CD4-positive, alpha-beta T cell (primary cell): ENCODE results near the gene CFAP141. TPM values are rescaled to one million over a fixed set of nuclear protein-coding genes. Genes with fewer than 3 reads are reported as not detected.

Experiments
- ATAC-seq: fragments of 200-7000 bp; cut with Tn5 transposase; one replicate; pipeline ENCODE4 v1.10.0; 2022; ENCODE audit warnings: mild to moderate bottlenecking; ENCODE audit not compliant: poor library complexity
- CTCF ChIA-PET: fragments of 350-600 bp; sonication (Branson Sonifier 250); formaldehyde crosslinking; loops from one replicate; lab custom pipeline; 2021; ENCODE audit warnings: antibody characterized with exemption, inconsistent platforms; lab: Charles Lee
- POLR2A ChIA-PET: fragments of 350-600 bp; sonication (Branson Sonifier 250); formaldehyde crosslinking; loops from one replicate; lab custom pipeline; 2021; ENCODE audit warnings: antibody characterized with exemption, inconsistent platforms; lab: Charles Lee
- DNase-seq, 14 experiments: peaks; one replicate each; pipeline ENCODE4 v3.0.0-alpha.2; 2013 to 2020; ENCODE audit warnings: mixed read lengths in 2 of 14
- H3K27ac ChIP-seq, 2 donors: one replicate each; pipeline versions ENCODE4 v1.5.1 to v1.7.0; 2013; ENCODE audit warnings: low read length in 2 of 2, low read depth in 1 of 2, mild to moderate bottlenecking in 1 of 2
- H3K27me3 ChIP-seq, 2 experiments: 1 replicate in 1 of 2; 2 replicates in 1 of 2; pipeline versions ENCODE4 v1.6.1 to v1.7.0; 2013; ENCODE audit warnings: low read length in 2 of 2, control low read depth in 1 of 2, mild to moderate bottlenecking in 1 of 2, moderate library complexity in 1 of 2; ENCODE audit not compliant: insufficient read depth in 2 of 2, control insufficient read depth in 1 of 2
- H3K36me3 ChIP-seq: one replicate; pipeline ENCODE4 v1.6.1; 2013; ENCODE audit warnings: low read length, control low read depth; ENCODE audit not compliant: insufficient read depth
- H3K4me1 ChIP-seq: one replicate; pipeline ENCODE4 v1.6.1; 2013; ENCODE audit warnings: low read length, control low read depth; ENCODE audit not compliant: insufficient read depth
- H3K4me3 ChIP-seq: one replicate; pipeline ENCODE4 v1.5.1; 2013; ENCODE audit warnings: mild to moderate bottlenecking, low read length, moderate library complexity
- H3K9me3 ChIP-seq, 2 experiments: 1 replicate in 1 of 2; 2 replicates in 1 of 2; pipeline versions ENCODE4 v1.6.1 to v1.7.0; 2013; ENCODE audit warnings: low read length in 2 of 2, mild to moderate bottlenecking in 2 of 2, control low read depth in 1 of 2, moderate library complexity in 1 of 2; ENCODE audit not compliant: control insufficient read depth in 1 of 2, insufficient read depth in 1 of 2
- H3K27ac Mint-ChIP-seq: one replicate; pipeline ENCODE4 v1.8.0; 2020; ENCODE audit warnings: mixed read lengths
- H3K27me3 Mint-ChIP-seq: one replicate; pipeline ENCODE4 v1.8.0; 2021; ENCODE audit warnings: mixed read lengths
- H3K36me3 Mint-ChIP-seq: one replicate; pipeline ENCODE4 v1.8.0; 2021; ENCODE audit warnings: low read depth, mixed read lengths
- H3K4me1 Mint-ChIP-seq: one replicate; pipeline ENCODE4 v1.8.0; 2021; ENCODE audit warnings: low read depth, mixed read lengths
- H3K4me3 Mint-ChIP-seq: one replicate; pipeline ENCODE4 v1.8.0; 2020; ENCODE audit warnings: mild to moderate bottlenecking, mixed read lengths
- H3K9me3 Mint-ChIP-seq: one replicate; pipeline ENCODE4 v1.8.0; 2020; ENCODE audit warnings: mixed read lengths
- CTCF ChIP-seq: fragments of 200-600 bp; IDR thresholded peaks from one replicate; pipeline ENCODE4 v1.8.0; 2022; ENCODE audit warnings: antibody characterized with exemption, mild to moderate bottlenecking
- intact Hi-C, 2 experiments: fragments of 100-400 bp; cut with DNase I in 1 of 2; cut with micrococcal nuclease in 1 of 2; formaldehyde crosslinking; loops; one replicate each; pipeline versions ENCODE4 v1.15.1 to v1.9.0; 2023 to 2025; cut with DNase I, micrococcal nuclease
- total RNA-seq, 174 experiments: library from RNA in 2 of 174; stranded (reverse) in 2 of 174; gene quantifications; one replicate each; pipeline ENCODE4 v1.2.3 and lab custom pipeline; 2021 to 2026

CFAP141 gene
- total RNA-seq, 2 experiments from 2014 or later: not detected

GRCh38 chr1:154225370-154225769 lies 19.2 kb upstream of the CFAP141 start:
- peaks cover 9% of the 10 kb centered on the region for H3K4me1 ChIP-seq
- no peaks in the 10 kb centered on the region for H3K27me3 Mint-ChIP-seq
- H3K27ac ChIP-seq: no peak overlapping the region
- H3K9me3 ChIP-seq: no peaks in the 10 kb centered on the region
- CTCF ChIA-PET: interaction anchor here (0.6 kb wide), 1 partner anchor 48 kb away, joined by 3 read pairs; no protein-coding TSS in a partner anchor
- H3K27ac Mint-ChIP-seq: peak overlapping the region; percentile 93
- H3K36me3 Mint-ChIP-seq: peaks cover 80% of the 10 kb centered on the region
- DNase-seq: no peak
- no peaks in the 10 kb centered on the region for H3K27me3 ChIP-seq
- H3K36me3 ChIP-seq: peaks cover 54% of the 10 kb centered on the region
- no peak overlapping the region for H3K4me3 ChIP-seq
- intact Hi-C loops: loop anchor here in 1 of 2 experiments (10.0 kb wide), 1 partner anchor 301 kb away; the partner anchor contains the start of gene GATAD2B
- ATAC-seq: no peak
- no peak for TF ChIP-seq CTCF
- H3K4me1 Mint-ChIP-seq: peaks cover 63% of the 10 kb centered on the region
- H3K4me3 Mint-ChIP-seq: peak overlapping the region; percentile 18
- POLR2A ChIA-PET: interaction anchor here (1.5 kb wide), 1 partner anchor 9 kb away, joined by 3 read pairs; no protein-coding TSS in a partner anchor
- no peaks in the 10 kb centered on the region for H3K9me3 Mint-ChIP-seq

- ChIA-PET CTCF (interaction anchor here (0.6 kb wide), 1 partner anchor 50 kb away, joined by 3 read pairs; no protein-coding TSS in a partner anchor), POLR2A (interaction anchor here (1.7 kb wide), 1 partner anchor 104 kb away, joined by 7 read pairs; no protein-coding TSS in a partner anchor)
- H3K4me3 ChIP-seq: no peak overlapping the region
- H3K4me1 ChIP-seq: peaks cover 24% of the 10 kb centered on the region
- H3K27me3 ChIP-seq: no peaks in the 10 kb centered on the region
- no peaks in the 10 kb centered on the region for H3K9me3 ChIP-seq
- Mint-ChIP-seq H3K27me3 (no peaks in the 10 kb centered on the region), H3K36me3 (peaks cover 81% of the 10 kb centered on the region), H3K4me3 (peak overlapping the region; percentile 91), H3K9me3 (no peaks in the 10 kb centered on the region), H3K4me1 (peaks cover 75% of the 10 kb centered on the region), H3K27ac (peak overlapping the region; percentile 93)
- ATAC-seq: no peak
- TF ChIP-seq CTCF: no peak
- no peak for DNase-seq
- no peak overlapping the region for H3K27ac ChIP-seq
- intact Hi-C loops: loop anchor here (5.0 to 10.0 kb wide), 5 partner anchors 66 to 496 kb away; partner anchors contain the start of genes ATP8B2 (in 1 of the 2), GATAD2B (in 1 of the 2), INTS3 (in 1 of the 2) and NUP210L (in 1 of the 2)
- peaks cover 42% of the 10 kb centered on the region for H3K36me3 ChIP-seq
Measured at GRCh38 chr1:154223621-154224020, 17.5 kb upstream of the CFAP141 start.

- Histone ChIP-seq H3K4me1 (peaks cover 29% of the 10 kb centered on the region), H3K27ac (no peak overlapping the region), H3K9me3 (no peaks in the 10 kb centered on the region), H3K36me3 (peaks cover 45% of the 10 kb centered on the region), H3K4me3 (no peak overlapping the region), H3K27me3 (no peaks in the 10 kb centered on the region)
- Mint-ChIP-seq H3K9me3 (no peaks in the 10 kb centered on the region), H3K27ac (peak overlapping the region; percentile 93), H3K36me3 (peaks cover 81% of the 10 kb centered on the region), H3K4me1 (peaks cover 82% of the 10 kb centered on the region), H3K27me3 (no peaks in the 10 kb centered on the region), H3K4me3 (peak overlapping the region; percentile 91)
- ATAC-seq (no peak), DNase-seq (no peak)
- ChIA-PET CTCF (no interaction called here), POLR2A (interaction anchor here (0.8 to 1.7 kb wide), 3 partner anchors 50 to 563 kb away, joined by 3 to 7 read pairs (median 3); no protein-coding TSS in a partner anchor)
- intact Hi-C loops: loop anchor here (5.0 to 10.0 kb wide), 5 partner anchors 66 to 496 kb away; partner anchors contain the start of genes ATP8B2 (in 1 of the 2), GATAD2B (in 1 of the 2), INTS3 (in 1 of the 2) and NUP210L (in 1 of the 2)
- no peak for TF ChIP-seq CTCF
Measured at GRCh38 chr1:154222918-154223317, 16.8 kb upstream of the CFAP141 start.
